ENCODE results near the gene CALCOCO2.
"Not testable (repeated sequence)": the region's sequence is repeated elsewhere in the genome, so short reads cannot be mapped to it uniquely, and the experiment has no call there.

DNA sequence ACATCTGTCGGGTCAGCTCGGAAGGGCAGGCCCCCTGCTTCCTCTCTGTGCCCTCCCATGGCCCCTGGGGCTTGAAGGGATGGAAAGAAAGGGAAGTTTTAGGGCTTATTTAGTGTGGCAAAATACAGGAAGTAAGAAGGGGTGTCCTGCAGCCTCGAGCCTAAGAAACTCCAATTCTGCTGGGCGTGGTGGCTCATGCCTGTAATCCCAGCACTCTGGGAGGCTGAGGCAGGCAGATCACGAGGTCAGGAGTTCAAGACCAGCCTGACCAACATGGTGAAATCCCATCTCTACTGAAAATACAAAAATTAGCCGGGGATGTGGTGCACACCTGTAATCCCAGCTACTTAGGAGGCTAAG is 34.7 kb upstream of the CALCOCO2 start:
- TF ChIP-seq, protein P1, sequence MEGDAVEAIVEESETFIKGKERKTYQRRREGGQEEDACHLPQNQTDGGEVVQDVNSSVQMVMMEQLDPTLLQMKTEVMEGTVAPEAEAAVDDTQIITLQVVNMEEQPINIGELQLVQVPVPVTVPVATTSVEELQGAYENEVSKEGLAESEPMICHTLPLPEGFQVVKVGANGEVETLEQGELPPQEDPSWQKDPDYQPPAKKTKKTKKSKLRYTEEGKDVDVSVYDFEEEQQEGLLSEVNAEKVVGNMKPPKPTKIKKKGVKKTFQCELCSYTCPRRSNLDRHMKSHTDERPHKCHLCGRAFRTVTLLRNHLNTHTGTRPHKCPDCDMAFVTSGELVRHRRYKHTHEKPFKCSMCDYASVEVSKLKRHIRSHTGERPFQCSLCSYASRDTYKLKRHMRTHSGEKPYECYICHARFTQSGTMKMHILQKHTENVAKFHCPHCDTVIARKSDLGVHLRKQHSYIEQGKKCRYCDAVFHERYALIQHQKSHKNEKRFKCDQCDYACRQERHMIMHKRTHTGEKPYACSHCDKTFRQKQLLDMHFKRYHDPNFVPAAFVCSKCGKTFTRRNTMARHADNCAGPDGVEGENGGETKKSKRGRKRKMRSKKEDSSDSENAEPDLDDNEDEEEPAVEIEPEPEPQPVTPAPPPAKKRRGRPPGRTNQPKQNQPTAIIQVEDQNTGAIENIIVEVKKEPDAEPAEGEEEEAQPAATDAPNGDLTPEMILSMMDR (IDR thresholded peaks at IDR 0.05 in 4 of 5, conservative IDR thresholded peaks at IDR 0.05 in 1 of 5): not testable (repeated sequence)
- not testable (repeated sequence) for TF ChIP-seq POLR2A (IDR thresholded peaks at IDR 0.05)

Measured in gastrocnemius medialis (tissue), 4 donors.